T-helper 2 cell treated with Interferon-gamma antibody and Interleukin-4, amounts not matched to agents 5 μg/mL and 100 μg/mL, for 36 hours (primary cell): ENCODE measurements around the gene CEP131.
"Not testable (repeated sequence)": the region's sequence is repeated elsewhere in the genome, so short reads cannot be mapped to it uniquely, and the experiment has no call there.

Source experiments
- DNase-seq: peaks from one replicate; pipeline ENCODE4 v3.0.0; 2021; ENCODE audit warnings: low spot score
- H3K27ac Mint-ChIP-seq: one replicate; pipeline ENCODE4 v1.8.0; 2021; ENCODE audit warnings: mild to moderate bottlenecking, mixed read lengths
- H3K27me3 Mint-ChIP-seq: one replicate; pipeline ENCODE4 v1.8.0; 2021; ENCODE audit warnings: low read depth, mixed read lengths
- H3K36me3 Mint-ChIP-seq: one replicate; pipeline ENCODE4 v1.8.0; 2021; ENCODE audit warnings: low read depth, mixed read lengths
- H3K4me1 Mint-ChIP-seq: one replicate; pipeline ENCODE4 v1.8.0; 2021; ENCODE audit warnings: low read depth, mixed read lengths
- H3K4me3 Mint-ChIP-seq: one replicate; pipeline ENCODE4 v1.8.0; 2022; ENCODE audit warnings: mild to moderate bottlenecking, moderate library complexity, mixed read lengths
- H3K9me3 Mint-ChIP-seq: one replicate; pipeline ENCODE4 v1.8.0; 2021; ENCODE audit warnings: mixed read lengths

The CEP131 gene

GRCh38 chr17:81157848-81158687 lies 64.7 kb downstream of the CEP131 start:
- Mint-ChIP-seq H3K27me3 (peaks cover 2% of the 10 kb centered on the region), H3K9me3 (no peaks in the 10 kb centered on the region), H3K4me3 (no peak overlapping the region), H3K27ac (no peak overlapping the region), H3K36me3 (no peaks in the 10 kb centered on the region), H3K4me1 (no peaks in the 10 kb centered on the region)
- DNase-seq, result no peak

GRCh38 chr17:81156866-81157805 lies 65.6 kb downstream of the CEP131 start:
- no peaks in the 10 kb centered on the region for H3K9me3 Mint-ChIP-seq
- H3K4me1 Mint-ChIP-seq, result no peaks in the 10 kb centered on the region
- no peak overlapping the region for H3K4me3 Mint-ChIP-seq
- H3K27ac Mint-ChIP-seq, result no peak overlapping the region
- DNase-seq, result no peak
- H3K27me3 Mint-ChIP-seq, result peaks cover 2% of the 10 kb centered on the region
- no peaks in the 10 kb centered on the region for H3K36me3 Mint-ChIP-seq

DNA sequence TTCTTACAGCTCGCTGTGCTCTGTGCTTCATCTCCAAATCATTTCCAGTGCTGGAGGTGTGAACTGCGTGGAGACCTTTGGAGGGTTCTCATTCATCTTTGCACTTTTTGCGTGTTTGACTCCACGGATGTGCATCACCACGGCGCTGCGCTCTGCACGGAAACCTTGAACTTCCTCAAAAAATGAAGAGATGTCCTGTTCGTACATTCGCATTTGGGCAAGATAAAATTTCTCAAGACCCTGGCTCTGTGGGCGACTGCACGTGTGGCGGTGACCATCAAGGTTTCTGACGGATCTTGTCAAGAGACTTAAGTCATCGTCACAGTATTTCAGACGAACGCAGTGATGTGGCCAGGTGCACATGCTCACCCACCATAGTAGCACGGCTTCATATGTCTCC lies 67.8 kb downstream of the CEP131 start:
- H3K27me3 Mint-ChIP-seq, result no peaks in the 10 kb centered on the region
- no peak for DNase-seq
- H3K4me3 Mint-ChIP-seq, result no peak overlapping the region
- no peaks in the 10 kb centered on the region for H3K9me3 Mint-ChIP-seq
- H3K4me1 Mint-ChIP-seq, result no peaks in the 10 kb centered on the region
- H3K36me3 Mint-ChIP-seq, result no peaks in the 10 kb centered on the region
- H3K27ac Mint-ChIP-seq, result no peak overlapping the region

GRCh38 chr17:81154016-81154415 lies 68.7 kb downstream of the CEP131 start:
- not testable (repeated sequence) for H3K36me3 Mint-ChIP-seq, H3K27me3 Mint-ChIP-seq, DNase-seq, H3K9me3 Mint-ChIP-seq, H3K4me1 Mint-ChIP-seq, H3K27ac Mint-ChIP-seq, H3K4me3 Mint-ChIP-seq

DNA sequence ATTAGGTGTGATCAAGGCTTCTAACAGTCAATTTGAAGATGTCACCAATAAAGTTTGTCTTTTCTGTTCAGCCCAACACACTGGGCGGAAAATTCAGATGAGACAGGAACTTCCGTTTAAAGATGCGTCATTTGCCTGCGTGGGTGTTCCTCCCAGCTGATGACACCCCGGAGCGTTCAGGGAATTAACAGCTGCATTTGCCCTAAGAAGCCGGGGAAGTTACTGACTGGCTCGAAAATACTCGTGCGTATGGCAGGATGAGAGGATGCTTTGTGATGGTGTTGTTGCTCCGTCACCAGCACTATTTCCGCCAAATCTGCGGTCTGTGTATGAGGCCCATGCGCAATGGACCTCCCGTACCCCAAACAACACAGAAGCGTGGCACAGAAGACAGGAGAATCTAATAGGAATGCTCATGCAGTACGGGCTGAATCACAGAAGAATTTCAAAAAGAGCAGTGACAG lies 69.4 kb downstream of the CEP131 start:
- no peaks in the 10 kb centered on the region for H3K4me1 Mint-ChIP-seq
- H3K27ac Mint-ChIP-seq, result no peak overlapping the region
- no peaks in the 10 kb centered on the region for H3K27me3 Mint-ChIP-seq
- H3K4me3 Mint-ChIP-seq, result no peak overlapping the region
- no peaks in the 10 kb centered on the region for H3K36me3 Mint-ChIP-seq
- no peaks in the 10 kb centered on the region for H3K9me3 Mint-ChIP-seq
- DNase-seq, result no peak

- no peak overlapping the region for H3K4me3 Mint-ChIP-seq
- H3K27me3 Mint-ChIP-seq, result no peaks in the 10 kb centered on the region
- H3K9me3 Mint-ChIP-seq, result no peaks in the 10 kb centered on the region
- no peaks in the 10 kb centered on the region for H3K36me3 Mint-ChIP-seq
- H3K4me1 Mint-ChIP-seq, result no peaks in the 10 kb centered on the region
- DNase-seq, result no peak
- no peak overlapping the region for H3K27ac Mint-ChIP-seq
Measured at GRCh38 chr17:81152288-81152828, 70.4 kb downstream of the CEP131 start.

DNA sequence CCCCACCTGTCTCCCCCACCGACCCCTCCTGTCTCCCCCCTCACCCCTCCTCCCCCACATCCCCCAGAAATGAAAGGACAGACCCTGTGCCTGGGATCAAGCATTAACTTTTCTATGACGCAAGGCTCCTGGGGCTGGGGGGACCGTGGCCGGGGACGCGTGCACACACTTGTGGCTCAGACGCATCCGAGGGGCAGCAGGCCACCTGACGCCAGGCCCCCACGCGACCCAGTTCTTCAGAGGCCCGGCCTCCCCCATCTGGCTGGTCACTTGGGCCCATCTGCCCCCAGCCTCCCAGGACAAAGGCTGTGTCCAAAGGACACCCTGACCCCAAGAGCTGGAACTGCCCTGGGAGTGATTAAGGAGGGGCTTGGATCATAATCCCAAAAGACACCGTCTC lies 71.5 kb downstream of the CEP131 start:
- H3K27me3 Mint-ChIP-seq, result no peaks in the 10 kb centered on the region
- no peak overlapping the region for H3K27ac Mint-ChIP-seq
- H3K9me3 Mint-ChIP-seq, result no peaks in the 10 kb centered on the region
- H3K4me3 Mint-ChIP-seq, result no peak overlapping the region
- DNase-seq, result no peak
- H3K4me1 Mint-ChIP-seq, result no peaks in the 10 kb centered on the region
- H3K36me3 Mint-ChIP-seq, result no peaks in the 10 kb centered on the region

GRCh38 chr17:81150377-81151077 lies 72.2 kb downstream of the CEP131 start:
- Mint-ChIP-seq H3K27ac (no peak overlapping the region), H3K27me3 (no peaks in the 10 kb centered on the region), H3K4me1 (no peaks in the 10 kb centered on the region)

DNA sequence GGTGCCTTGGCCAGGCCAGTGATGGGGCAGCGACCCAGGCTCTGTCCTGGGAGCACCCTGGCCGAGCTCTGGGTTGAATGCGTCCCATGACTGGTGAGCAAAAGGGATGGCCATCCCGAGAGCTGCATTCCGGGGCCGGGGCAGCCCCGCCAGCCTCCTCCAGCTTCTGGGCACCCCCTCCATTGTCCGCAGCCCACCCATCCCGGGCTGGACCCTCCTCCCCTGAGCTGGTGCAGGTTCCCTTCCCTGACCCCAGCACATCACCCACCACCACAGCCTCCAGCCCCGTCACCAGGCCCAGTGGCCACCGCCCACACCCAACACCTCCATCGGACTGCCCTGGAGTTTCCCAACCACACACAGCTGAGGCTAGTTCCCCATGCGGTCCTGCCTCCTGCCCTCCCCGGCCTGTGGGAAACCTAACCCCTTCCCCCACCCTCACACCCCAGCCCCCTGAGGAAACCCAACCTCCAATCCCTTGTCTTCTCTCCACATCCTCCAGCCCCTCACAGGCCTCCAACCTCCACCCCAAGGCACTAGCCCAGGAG lies 73.7 kb downstream of the CEP131 start:
- Mint-ChIP-seq H3K4me3 (no peak overlapping the region), H3K36me3 (no peaks in the 10 kb centered on the region), H3K4me1 (no peaks in the 10 kb centered on the region), H3K9me3 (no peaks in the 10 kb centered on the region), H3K27me3 (no peaks in the 10 kb centered on the region), H3K27ac (no peak overlapping the region)
- DNase-seq, result no peak

More at GRCh38 chr17:81150377-81151077, 72.2 kb downstream of the CEP131 start:
- no peak for DNase-seq
- no peak overlapping the region for H3K4me3 Mint-ChIP-seq
- H3K36me3 Mint-ChIP-seq, result no peaks in the 10 kb centered on the region
- H3K9me3 Mint-ChIP-seq, result no peaks in the 10 kb centered on the region

DNA sequence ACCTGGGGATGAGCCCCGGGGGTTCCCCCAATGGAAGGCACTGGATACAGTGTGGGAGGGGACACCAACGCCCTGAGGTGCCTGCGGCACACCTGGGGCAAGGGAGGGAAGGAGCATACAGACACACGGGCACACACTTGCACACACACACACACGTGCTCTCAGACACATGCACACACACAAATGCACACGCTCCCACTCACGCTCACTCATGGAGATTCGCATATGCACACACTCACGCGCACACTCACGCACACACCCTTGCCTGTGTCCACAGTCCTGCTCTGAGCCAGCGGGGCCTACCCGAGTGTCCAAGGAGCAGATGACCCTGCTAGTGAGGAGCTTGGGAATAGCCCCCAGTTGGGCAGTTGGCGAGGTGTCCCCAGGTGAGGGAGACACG lies 74.2 kb downstream of the CEP131 start:
- no peaks in the 10 kb centered on the region for H3K9me3 Mint-ChIP-seq
- no peak overlapping the region for H3K27ac Mint-ChIP-seq
- no peaks in the 10 kb centered on the region for H3K36me3 Mint-ChIP-seq
- DNase-seq, result no peak
- no peaks in the 10 kb centered on the region for H3K4me1 Mint-ChIP-seq
- no peaks in the 10 kb centered on the region for H3K27me3 Mint-ChIP-seq
- H3K4me3 Mint-ChIP-seq, result no peak overlapping the region

GRCh38 chr17:81147701-81148100 lies 75.1 kb downstream of the CEP131 start:
- DNase-seq, result no peak
- H3K36me3 Mint-ChIP-seq, result no peaks in the 10 kb centered on the region
- no peaks in the 10 kb centered on the region for H3K4me1 Mint-ChIP-seq
- H3K27me3 Mint-ChIP-seq, result no peaks in the 10 kb centered on the region
- H3K4me3 Mint-ChIP-seq, result no peak overlapping the region
- H3K9me3 Mint-ChIP-seq, result no peaks in the 10 kb centered on the region
- no peak overlapping the region for H3K27ac Mint-ChIP-seq

- not testable (repeated sequence) for H3K4me1 Mint-ChIP-seq, H3K36me3 Mint-ChIP-seq, H3K27ac Mint-ChIP-seq, H3K9me3 Mint-ChIP-seq, DNase-seq, H3K27me3 Mint-ChIP-seq, H3K4me3 Mint-ChIP-seq
Measured at GRCh38 chr17:81146208-81146607, 76.6 kb downstream of the CEP131 start.

DNA sequence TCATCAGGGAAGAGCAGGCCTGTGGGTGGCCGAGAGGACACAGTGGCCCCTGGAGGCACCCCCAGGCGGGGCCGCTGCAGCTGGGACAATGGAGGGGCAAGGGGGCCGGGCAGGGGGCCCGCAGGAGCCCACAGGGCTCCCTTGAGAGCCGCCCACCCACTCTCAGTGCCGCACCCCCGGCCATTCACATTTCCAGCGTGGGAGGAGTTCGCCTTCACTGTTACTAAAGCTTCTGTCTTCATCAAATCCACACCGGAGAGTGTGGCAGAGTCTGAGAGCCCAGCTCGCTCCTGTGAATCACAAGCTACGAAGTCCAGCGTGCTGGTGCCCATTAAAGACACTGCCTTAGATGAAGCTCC lies 78.4 kb downstream of the CEP131 start:
- no peak for DNase-seq
- no peak overlapping the region for H3K4me3 Mint-ChIP-seq
- no peak overlapping the region for H3K27ac Mint-ChIP-seq
- H3K4me1 Mint-ChIP-seq, result no peaks in the 10 kb centered on the region
- no peaks in the 10 kb centered on the region for H3K27me3 Mint-ChIP-seq
- no peaks in the 10 kb centered on the region for H3K36me3 Mint-ChIP-seq
- H3K9me3 Mint-ChIP-seq, result no peaks in the 10 kb centered on the region
